GM18502 (cell line): ENCODE results near the gene PLAGL2.
A peak's percentile ranks its signal among the peaks of the same experiment; 100 is the strongest.

Experiments
- ATAC-seq: cut with Tn5 transposase; IDR thresholded peaks from one replicate; pipeline ENCODE4 v1.9.1; 2021; ENCODE audit warnings: mild to moderate bottlenecking; ENCODE audit not compliant: unreplicated experiment, poor library complexity

The PLAGL2 gene

GRCh38 chr20:32231847-32232246 is 24.3 kb upstream of the PLAGL2 start:
- ATAC-seq: no peak

GRCh38 chr20:32231245-32231644 is 23.7 kb upstream of the PLAGL2 start:
- no peak for ATAC-seq

- ATAC-seq: no peak
Observed at GRCh38 chr20:32230707-32231106, 23.2 kb upstream of the PLAGL2 start.

GRCh38 chr20:32229251-32229747 is 21.8 kb upstream of the PLAGL2 start:
- no peak for ATAC-seq

DNA sequence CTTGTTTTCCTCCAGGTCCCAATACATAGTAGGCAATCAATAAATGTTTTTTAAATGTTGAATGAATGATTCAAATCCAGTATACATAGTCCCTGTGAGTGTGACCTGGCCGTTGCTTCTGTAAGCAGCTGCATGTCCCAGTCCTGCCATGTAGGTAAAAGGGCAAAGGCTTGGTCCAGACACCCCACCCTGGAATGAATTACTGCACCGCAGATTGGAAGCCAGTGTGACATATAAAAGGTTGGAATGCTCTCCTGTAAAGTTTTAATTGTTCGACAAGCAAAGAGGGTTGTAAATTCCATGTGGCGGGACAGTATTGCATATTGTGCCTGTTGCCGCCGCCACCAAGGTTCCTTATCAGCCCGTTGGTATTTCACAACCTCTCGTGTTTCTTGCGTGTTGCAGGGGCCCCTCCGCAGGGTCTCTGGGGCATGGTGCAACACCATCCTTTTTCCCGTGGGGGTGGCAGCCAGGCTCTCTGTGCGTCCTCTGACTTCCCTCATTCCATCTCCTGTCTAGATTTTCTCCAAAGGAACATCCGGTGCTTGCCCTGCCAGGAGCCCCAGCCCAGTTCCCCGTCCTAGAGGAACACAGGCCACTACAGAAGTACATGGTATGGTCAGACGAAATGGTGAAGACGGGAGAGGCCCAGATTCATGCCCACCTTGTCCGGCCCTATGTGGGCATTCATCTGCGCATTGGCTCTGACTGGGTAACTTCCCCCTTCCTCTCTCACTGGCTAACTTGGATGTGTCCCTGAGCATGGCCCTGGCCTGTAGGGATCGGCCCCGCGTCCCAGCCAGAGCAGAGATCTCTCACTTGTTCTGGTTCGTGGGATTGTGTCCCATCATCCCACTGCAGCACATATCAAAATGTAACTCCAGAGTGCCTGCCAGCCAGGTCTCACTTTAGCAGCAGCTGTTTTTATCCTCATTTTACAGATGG is 20.5 kb upstream of the PLAGL2 start:
- ATAC-seq: no peak

- ATAC-seq: no peak
Observed at GRCh38 chr20:32227306-32227705, 19.8 kb upstream of the PLAGL2 start.

- ATAC-seq: no peak
Observed at GRCh38 chr20:32226391-32226790, 18.8 kb upstream of the PLAGL2 start.

DNA sequence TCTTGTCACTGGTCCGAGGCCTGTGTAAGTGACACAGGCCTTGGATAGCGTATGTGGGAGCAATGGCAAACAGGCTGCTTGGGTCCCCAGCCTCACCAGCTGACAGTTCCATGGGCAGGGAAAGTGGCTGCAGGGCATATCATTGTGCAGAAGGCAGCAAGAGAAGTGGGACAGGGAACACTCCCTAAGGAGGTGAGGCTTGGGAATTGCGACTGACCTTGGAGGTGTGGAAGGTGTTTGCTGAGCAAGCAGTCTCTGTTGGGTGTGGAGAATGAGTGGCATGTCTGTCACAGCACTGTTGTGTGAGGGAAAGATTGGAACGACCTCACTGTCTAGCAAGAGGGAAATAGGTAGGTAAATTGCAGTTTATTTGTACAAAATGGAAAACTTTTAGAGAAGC is 16.9 kb upstream of the PLAGL2 start:
- ATAC-seq: no peak

GRCh38 chr20:32218156-32218900 is 10.8 kb upstream of the PLAGL2 start:
- ATAC-seq: no peak

DNA sequence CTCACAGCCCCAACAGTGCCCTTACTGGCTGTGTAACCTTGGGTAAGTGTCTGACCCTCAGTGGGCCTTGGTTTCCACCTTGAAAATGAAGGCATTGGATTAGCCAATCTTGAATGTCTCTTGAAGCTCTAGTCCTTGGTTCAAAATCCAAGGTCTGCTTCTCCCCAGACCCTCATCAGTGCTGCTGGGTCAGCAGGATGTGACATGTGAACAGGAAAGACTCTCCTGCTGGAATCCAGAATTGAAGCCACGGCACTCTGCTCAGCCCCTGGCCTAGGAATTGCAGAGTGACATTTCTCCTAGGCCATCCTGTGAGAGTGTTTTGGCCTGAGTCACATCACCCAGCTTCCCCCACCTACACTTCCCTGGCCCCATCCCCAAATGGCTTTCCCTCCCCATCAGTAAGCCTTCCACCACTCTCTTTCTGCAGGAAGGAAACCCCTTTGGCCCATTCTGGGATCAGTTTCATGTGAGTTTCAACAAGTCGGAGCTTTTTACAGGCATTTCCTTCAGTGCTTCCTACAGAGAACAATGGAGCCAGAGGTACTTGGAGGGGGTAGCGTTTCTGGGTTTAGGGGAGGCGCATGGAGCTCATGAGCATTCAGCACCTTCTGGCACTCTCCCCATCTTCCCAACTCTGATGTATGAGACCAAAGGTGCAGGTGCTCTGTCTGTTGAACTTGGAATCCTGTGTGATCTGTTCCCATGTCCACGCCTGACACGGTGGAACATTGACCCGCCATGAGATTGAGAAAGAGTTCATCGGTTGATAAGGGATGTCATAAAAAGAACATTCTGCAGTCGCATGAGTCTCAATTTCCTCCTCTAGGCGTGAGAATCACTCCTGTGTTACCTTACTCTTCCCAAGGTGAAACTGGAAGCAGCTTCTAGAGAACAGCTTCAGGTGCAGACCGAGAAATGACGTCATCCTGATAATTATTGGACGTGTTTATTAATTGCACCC is 8.9 kb upstream of the PLAGL2 start:
- ATAC-seq: no peak

- no peak for ATAC-seq
Observed at GRCh38 chr20:32215729-32216128, 8.2 kb upstream of the PLAGL2 start.

GRCh38 chr20:32215147-32215546 is 7.6 kb upstream of the PLAGL2 start:
- ATAC-seq: no peak

GRCh38 chr20:32213870-32214269 is 6.3 kb upstream of the PLAGL2 start:
- ATAC-seq: no peak

GRCh38 chr20:32209850-32210605 is 2.5 kb upstream of the PLAGL2 start:
- no peak for ATAC-seq

GRCh38 chr20:32208499-32209154 is 1.1 kb upstream of the PLAGL2 start:
- no peak for ATAC-seq

DNA sequence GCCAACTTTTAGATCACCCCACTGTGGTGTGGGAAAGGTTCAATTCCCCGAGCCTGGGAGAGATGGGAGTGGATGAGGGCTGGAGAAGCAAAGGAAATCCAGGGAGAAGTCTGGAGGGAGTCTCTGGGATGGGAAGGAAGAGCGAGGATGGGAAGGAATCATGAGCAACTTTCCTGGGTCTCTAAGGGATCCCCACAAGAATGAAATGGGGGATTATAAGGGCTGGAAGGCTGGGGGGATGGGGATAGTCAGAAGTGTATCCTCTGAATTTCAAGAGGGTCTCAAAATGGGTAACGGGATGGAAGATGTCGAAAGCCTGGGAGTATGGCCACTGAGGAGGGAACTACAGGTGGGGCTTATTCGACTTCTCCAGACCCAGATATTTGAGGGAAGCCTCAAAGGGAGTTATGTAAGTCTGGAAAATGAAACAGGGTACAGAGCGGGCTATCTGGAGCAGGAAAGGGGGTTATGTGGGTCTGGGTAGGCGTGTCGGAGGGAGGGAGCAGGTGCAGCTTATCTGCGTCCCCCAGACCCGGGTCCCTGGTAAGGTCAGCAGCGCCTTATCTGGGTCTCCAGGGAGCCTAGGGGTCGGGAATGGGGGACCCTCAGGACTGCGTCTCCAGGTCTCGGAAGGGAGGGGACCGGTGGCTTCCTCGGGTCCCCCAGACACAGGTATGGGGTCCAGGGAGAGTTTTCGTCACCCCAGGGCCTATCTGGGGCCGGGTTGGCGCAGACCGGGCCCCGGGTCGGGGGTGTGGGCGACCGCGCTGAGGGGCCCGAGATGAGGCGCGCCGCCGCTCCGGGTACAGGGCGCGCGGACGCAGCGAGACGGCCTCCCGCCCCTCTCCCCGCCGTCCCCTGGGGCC is 550 bp downstream of the PLAGL2 start:
- peak; percentile 19 for ATAC-seq

DNA sequence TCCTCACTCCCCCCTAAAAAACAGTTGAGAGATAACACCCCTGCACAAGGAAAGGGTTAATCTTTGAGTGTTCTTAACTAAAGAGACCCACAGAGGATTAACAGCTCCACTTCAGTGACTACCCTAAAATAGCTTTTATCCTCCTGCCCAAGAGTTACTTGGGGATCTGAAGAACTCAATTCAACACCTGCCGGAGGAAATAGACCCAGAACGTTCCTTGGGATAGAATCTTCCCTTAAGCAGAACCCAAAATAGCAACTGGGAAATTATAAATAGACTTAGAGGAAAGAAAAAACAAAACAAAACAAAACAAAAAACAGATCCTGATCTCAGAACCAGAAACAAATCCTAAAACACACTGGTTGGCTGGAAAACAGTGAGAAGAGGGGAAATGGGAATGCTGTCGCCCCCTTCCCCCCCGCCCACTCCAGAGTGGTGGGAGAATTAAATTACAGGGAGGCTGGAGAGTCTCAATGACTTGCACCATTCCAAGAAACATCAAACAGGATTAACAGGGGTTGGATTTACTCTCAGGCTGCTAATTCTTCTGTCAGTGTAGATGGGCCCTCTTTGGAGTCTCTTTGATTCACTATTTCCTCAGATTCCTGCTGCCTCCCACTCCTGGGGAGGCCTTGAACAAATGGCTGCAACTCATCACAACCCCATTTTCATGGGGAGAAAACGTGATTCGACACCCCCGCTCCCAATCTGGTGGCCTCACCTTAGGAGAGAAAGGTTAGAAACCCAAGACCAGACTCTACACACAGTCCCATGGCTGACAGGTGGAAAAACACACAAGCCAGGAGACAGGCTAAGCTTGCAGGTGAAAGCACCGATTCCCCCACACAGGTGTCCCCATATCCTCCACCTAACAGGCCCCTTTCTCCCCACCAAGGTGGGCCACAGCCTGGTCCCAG is 1.4 kb downstream of the PLAGL2 start:
- ATAC-seq: no peak
